Measurements from ENCODE around the gene DLGAP1.

Gene DLGAP1

GRCh38 chr18:3930126-3931012 lies 524.7 kb downstream of the DLGAP1 start:
- Histone ChIP-seq H3K9me3 (no peaks in the 10 kb centered on the region), H3K27me3 (no peaks in the 10 kb centered on the region), H3K36me3 (no peaks in the 10 kb centered on the region), H3K4me1 (no peaks in the 10 kb centered on the region), H3K4me3 (ENCODE audit: low read depth, low read length) (no peak overlapping the region)
- TF ChIP-seq CTCF (IDR thresholded peaks at IDR 0.05; ENCODE audit: low read depth, low read length) = no peak
- DNase-seq = no peak

- Histone ChIP-seq H3K9me3 (no peaks in the 10 kb centered on the region), H3K4me1 (no peaks in the 10 kb centered on the region), H3K36me3 (no peaks in the 10 kb centered on the region), H3K4me3 (ENCODE audit: low read depth, low read length) (no peak overlapping the region), H3K27me3 (no peaks in the 10 kb centered on the region)
- no peak for TF ChIP-seq CTCF (IDR thresholded peaks at IDR 0.05; ENCODE audit: low read depth, low read length)
- no peak for DNase-seq
Measured at GRCh38 chr18:3924455-3924854, 530.7 kb downstream of the DLGAP1 start.

- TF ChIP-seq CTCF (IDR thresholded peaks at IDR 0.05; ENCODE audit: low read depth, low read length) = no peak
- Histone ChIP-seq H3K9me3 (no peaks in the 10 kb centered on the region), H3K27me3 (no peaks in the 10 kb centered on the region), H3K4me1 (no peaks in the 10 kb centered on the region), H3K36me3 (no peaks in the 10 kb centered on the region), H3K4me3 (ENCODE audit: low read depth, low read length) (no peak overlapping the region)
- DNase-seq = no peak
Measured at GRCh38 chr18:3923750-3924149, 531.4 kb downstream of the DLGAP1 start.

- Histone ChIP-seq H3K36me3 (no peaks in the 10 kb centered on the region), H3K4me1 (no peaks in the 10 kb centered on the region), H3K27me3 (no peaks in the 10 kb centered on the region), H3K9me3 (no peaks in the 10 kb centered on the region), H3K4me3 (ENCODE audit: low read depth, low read length) (no peak overlapping the region)
- DNase-seq = no peak
- TF ChIP-seq CTCF (IDR thresholded peaks at IDR 0.05; ENCODE audit: low read depth, low read length) = no peak
Measured at GRCh38 chr18:3921826-3922225, 533.3 kb downstream of the DLGAP1 start.

GRCh38 chr18:3920832-3921231 lies 534.3 kb downstream of the DLGAP1 start:
- Histone ChIP-seq H3K9me3 (no peaks in the 10 kb centered on the region), H3K36me3 (no peaks in the 10 kb centered on the region), H3K4me1 (no peaks in the 10 kb centered on the region), H3K27me3 (no peaks in the 10 kb centered on the region), H3K4me3 (ENCODE audit: low read depth, low read length) (no peak overlapping the region)
- DNase-seq = no peak
- TF ChIP-seq CTCF (IDR thresholded peaks at IDR 0.05; ENCODE audit: low read depth, low read length) = no peak

- Histone ChIP-seq H3K4me1 (no peaks in the 10 kb centered on the region), H3K9me3 (no peaks in the 10 kb centered on the region)
Measured at GRCh38 chr18:3919396-3920061, 535.6 kb downstream of the DLGAP1 start.

More at GRCh38 chr18:3919396-3920061, 535.6 kb downstream of the DLGAP1 start:
- DNase-seq = no peak
- H3K36me3 ChIP-seq = no peaks in the 10 kb centered on the region
- H3K27me3 ChIP-seq = no peaks in the 10 kb centered on the region
- H3K4me3 ChIP-seq (ENCODE audit: low read depth, low read length) = no peak overlapping the region
- TF ChIP-seq CTCF (IDR thresholded peaks at IDR 0.05; ENCODE audit: low read depth, low read length) = no peak
